Coronary artery (tissue), 2 donors: ENCODE data around the gene SNX33.
A peak's percentile ranks its signal among the peaks of the same experiment; 100 is the strongest.
"Not testable (repeated sequence)": the region's sequence is repeated elsewhere in the genome, so short reads cannot be mapped to it uniquely, and the experiment has no call there.

Source experiments
- DNase-seq: peaks from one replicate; pipeline ENCODE4 v3.0.0-alpha.2; 2017; ENCODE audit warnings: low spot score
- H3K27ac ChIP-seq, 2 donors: fragments of 200-600 bp; sonication (generic); one replicate each; pipeline ENCODE4 v1.5.1; 2016 to 2019
- H3K4me3 ChIP-seq: fragments of 200-600 bp; sonication (generic); 2 replicates; pipeline ENCODE4 v1.5.1; 2016; ENCODE audit warnings: mild to moderate bottlenecking, moderate library complexity
- CTCF ChIP-seq: fragments of 200-600 bp; sonication (generic); IDR thresholded peaks from one replicate; pipeline ENCODE4 v1.5.1; 2019; ENCODE audit warnings: antibody characterized with exemption

The SNX33 gene

GRCh38 chr15:75620058-75620820 lies 27.5 kb upstream of the SNX33 start:
- no peak for TF ChIP-seq CTCF
- H3K27ac ChIP-seq = peak overlapping the region; percentile 62 to 84
- DNase-seq = no peak
- peak overlapping the region; percentile 53 for H3K4me3 ChIP-seq

GRCh38 chr15:75620841-75621391 lies 26.8 kb upstream of the SNX33 start:
- TF ChIP-seq CTCF = no peak
- DNase-seq = peak; percentile 90
- H3K27ac ChIP-seq = peak overlapping the region; percentile 62 to 84
- peak overlapping the region; percentile 53 for H3K4me3 ChIP-seq

DNA sequence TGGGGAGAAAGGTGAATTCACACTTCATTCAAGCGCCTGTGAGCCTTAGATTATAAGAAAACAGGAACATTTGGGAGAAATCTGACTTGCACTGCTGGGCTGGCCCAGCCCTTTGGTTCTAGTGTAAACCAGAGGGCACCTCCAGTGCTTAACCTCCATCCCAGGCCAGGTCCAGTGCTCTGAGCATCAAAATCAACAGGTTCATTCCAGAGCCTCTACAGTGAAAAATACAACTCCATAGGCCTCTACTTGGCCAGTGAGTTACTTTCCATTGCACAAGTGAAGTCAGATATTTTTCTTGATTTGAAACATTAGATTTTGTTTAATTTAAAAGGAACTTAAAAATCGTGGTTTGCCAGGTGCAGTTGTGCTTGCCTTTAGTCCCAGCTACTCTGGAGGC lies 25.2 kb upstream of the SNX33 start:
- DNase-seq = no peak
- TF ChIP-seq CTCF = no peak
- no peak overlapping the region for H3K27ac ChIP-seq
- H3K4me3 ChIP-seq = no peak overlapping the region

DNA sequence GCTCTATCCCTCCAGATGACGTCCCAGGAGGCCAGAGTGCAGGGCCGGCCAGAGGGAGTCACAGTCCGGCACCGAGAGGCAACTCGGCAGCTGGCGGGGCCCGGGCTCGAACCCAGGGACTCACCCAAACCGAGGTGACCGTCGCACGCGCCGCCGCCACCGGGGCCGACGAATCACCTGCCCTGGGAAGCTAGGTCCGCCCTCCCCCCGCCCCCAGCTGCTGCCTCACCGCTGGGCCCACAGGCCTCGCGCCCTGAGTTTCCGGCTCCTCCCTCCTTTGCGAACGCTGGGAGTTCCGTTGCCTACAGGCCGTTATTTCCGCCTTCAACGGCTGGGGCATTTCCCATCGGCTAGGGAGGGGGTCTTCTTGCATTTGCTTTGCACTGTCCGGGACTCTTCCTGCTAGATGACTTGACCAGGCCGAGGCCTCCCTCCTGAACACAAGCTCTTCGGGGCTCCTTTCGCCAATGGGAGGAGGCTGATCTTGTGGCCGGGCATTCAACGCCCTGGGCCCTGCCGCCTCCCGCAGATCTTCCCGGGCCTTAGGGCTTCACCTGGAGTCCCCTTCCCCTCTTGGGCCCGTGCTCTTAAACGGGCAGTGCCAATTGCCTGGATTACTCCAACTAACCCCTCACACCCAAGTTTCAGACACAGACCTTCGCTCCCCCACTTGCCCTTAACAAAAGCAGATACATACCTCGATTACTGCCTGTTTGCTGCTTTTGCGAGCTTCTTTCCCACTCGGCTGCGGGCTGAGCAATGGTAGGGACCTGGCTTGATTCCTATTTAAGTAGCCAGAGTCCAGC lies 22.0 kb upstream of the SNX33 start, which contains the start of gene SNUPN:
SNUPN (minus strand) TSS at position 184 of the 806 bp plus-strand sequence. CDS start 4,674 bp downstream, outside the sequence.
- DNase-seq = peak; percentile 96
- no peak for TF ChIP-seq CTCF
- peak within 1 kb of the TSS; percentile 93 to 96 for H3K27ac ChIP-seq
- H3K4me3 ChIP-seq = peak within 1 kb of the TSS; percentile 90

DNA sequence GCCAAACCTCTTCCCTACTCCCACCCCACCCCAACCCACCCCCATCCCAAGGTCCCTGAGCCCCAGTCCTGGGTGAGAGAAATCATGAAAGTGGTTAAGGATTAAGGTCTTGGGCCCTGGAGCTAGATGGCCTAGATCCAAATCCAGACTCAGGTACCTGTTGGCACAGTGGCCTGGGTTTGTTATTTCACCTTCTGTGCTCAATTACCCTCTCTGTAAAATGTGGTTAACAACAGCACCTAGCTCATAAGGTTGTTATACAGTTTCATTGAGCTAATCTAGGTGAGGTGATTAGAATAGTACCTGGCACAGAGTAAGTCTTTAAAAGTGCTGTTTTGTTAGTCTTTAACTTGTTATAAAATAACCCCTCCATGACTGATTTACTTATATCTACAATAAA lies 15.8 kb upstream of the SNX33 start:
- Histone ChIP-seq H3K4me3 (no peak overlapping the region), H3K27ac (no peak overlapping the region)
- no peak for TF ChIP-seq CTCF
- no peak for DNase-seq

GRCh38 chr15:75633922-75634321 lies 13.8 kb upstream of the SNX33 start:
- not testable (repeated sequence) for H3K4me3 ChIP-seq, H3K27ac ChIP-seq, DNase-seq

- TF ChIP-seq CTCF = no peak
- DNase-seq = no peak
- no peak overlapping the region for H3K27ac ChIP-seq
- H3K4me3 ChIP-seq = no peak overlapping the region
Observed at GRCh38 chr15:75636026-75636425, 11.7 kb upstream of the SNX33 start.
